H54 (cell line): Measurements from ENCODE around the gene DBR1.

Experiments used
- DNase-seq: peaks from one replicate; pipeline ENCODE4 v3.0.0; 2011; ENCODE audit warnings: low spot score, mixed read lengths; ENCODE audit not compliant: insufficient read length
- FAIRE-seq: peaks from 3 replicates; lab custom pipeline; 2011; peaks lifted over from hg19 to GRCh38; lab: Jason Lieb, UNC
- POLR2A ChIP-seq: IDR thresholded peaks from 2 replicates; pipeline ENCODE4 v1.6.1; 2011; ENCODE audit warnings: low read depth, mild to moderate bottlenecking, low read length

DBR1 gene

DNA sequence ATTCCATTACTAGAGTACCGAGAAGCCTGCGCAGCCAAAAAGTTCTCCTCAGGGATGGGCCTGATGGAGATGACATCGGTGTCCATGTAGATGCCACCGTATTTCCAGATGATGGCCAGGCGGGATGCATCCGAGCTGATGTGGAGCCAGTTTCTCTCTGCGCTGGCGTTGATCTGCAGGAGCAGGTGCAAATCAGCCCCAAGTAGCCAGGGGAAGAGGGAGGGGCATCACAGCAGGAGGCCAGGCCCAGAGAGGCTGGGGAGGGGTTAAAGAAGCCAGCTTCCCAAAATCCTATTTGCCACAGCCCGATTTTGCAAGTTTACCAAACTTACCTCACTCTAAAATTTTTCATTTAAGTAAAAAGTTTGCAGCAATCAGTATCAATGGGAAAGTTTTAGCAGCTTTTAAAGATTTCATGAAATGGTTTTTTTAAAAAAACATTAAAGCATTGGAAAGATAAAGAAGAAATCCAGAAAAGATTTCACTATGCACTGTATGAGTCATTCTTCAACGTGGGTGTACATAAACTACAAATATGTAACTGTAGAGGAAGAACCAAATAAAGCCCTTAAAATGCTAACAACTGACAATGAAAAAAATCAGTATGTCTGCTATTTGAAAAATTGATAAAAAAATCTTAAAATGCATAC lies 49.9 kb downstream of the DBR1 start:
- DNase-seq (no peak), FAIRE-seq (no peak)

DNA sequence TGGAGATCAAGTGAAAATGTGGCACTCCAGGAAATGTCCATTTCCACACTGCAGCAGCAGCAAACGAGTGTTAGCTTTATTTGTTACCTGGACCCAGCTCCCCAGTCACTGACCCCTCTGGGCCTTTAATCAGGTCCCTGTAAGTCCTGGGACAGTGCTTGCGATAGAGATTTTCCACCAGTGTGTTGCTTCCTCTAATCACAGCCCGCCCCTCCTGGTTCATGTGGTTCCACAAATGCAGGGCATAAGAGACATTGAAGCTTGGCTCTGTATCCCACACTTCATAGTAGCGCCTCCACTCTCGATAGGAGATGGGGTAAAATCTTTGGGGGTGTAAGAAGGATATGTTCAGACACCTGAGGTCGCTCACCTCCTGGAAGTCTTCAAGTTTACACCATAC lies 50.5 kb downstream of the DBR1 start:
- TF ChIP-seq POLR2A = no peak
- FAIRE-seq (no peak), DNase-seq (no peak)

More for the DNA sequence above, 49.9 kb downstream of the DBR1 start:
- no peak for TF ChIP-seq POLR2A

DNA sequence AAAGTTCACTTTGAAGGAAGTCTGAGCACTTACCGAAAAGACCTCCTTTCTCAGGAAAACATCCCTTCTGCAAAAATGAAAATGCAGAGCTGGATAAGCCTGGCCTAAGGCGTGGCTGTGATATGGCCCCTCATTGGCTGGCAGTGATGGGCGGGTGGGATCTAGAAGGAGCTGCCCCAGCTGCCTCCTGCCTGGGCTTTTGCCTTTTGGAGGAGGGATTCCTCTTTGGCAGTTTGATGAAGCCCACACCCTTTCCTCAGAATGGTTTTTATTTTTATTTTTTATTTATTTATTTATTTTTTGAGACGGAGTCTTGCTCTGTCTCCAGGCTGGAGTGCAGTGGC lies 55.3 kb downstream of the DBR1 start:
- TF ChIP-seq POLR2A = no peak
- DNase-seq = peak; percentile 17
- FAIRE-seq = no peak

DNA sequence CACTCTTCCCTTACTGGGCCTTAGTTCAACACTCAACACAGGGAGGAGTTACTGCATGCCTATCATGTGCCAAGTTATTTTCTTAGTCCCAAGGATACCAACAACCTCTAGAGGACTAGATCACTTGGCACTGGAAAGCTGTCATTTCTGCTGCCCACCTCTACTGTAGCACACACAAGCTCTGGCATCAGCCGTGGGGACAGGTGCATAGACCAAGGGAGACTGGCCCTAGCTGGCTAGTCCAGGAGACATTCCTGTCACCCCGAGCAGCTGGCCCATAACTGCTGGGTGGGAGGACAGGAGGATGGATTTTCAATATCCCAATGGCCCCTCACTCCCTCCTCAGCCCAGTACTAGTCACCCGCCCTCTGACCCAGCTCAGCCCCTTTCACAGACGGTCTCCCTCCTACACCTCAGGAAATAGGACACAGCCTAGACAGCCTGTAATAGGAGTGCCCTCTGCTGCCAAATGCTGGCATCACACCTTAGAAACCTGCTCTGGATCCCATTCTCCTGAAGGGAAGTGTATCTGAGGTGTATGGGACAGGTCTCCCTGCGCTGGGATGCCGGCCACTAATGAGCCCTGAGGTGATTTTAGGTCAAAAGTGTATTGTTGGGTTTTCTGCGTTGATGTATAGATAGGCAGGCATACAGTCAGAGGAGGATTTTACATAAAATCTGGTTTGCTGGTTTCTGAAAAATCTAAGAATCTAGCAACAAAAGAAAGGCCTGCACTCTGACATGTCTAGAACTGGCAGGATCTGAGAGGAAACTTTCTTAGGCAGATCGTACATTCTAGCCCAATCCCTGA lies 55.9 kb downstream of the DBR1 start:
- TF ChIP-seq POLR2A = no peak
- DNase-seq (peak; percentile 48), FAIRE-seq (peak; percentile 66)

DNA sequence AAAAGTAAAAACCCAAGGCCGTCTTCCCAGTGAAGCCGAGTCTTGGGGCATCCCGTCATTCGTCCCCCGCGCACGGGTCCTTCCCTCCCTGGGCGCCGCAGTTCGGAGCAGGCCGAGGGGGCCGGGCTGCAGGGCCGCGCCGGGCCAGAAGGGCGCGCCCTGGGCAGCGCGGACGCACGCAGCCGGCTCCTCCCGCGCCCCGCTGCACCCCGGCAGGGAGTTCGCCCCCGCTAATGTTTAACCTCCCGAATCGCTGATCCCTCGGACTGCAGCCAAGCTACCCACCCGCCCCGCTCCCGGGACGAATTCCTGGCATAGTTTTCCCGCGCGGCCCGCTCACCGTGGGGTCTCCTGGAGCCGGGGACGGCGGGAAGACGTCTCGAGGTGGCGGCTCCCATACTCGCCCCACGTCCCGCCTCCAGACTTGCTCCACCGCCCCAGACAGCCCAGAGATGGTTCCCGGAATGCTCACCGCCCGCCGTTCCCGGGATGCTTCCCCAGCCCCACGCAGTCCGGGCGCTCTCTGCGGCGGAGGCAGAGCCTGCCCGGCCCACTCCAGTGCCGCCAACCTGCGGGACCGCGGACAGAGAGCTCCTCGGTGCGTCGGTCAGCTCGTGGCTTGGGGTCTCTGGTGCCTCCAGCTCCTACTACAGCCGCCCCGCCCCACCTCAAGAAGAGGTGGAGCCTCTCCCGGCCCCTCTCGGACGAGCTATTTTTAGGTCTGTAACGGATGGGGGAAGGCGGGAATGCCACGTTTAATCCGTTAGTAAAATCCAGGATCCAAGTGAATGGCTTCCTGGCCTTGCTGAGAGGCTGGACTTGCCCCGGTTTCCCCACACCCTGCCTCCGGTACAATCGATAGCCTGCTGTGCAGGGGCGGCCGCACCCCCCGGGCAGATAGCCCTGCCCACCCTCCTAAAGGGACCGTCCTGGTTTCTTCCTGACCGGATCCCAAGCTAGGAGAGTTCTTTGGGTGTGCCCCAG lies 59.4 kb downstream of the DBR1 start, which contains the start of gene DZIP1L:
Gene DZIP1L, minus strand, starts transcription at position 621 of the 984 bp plus-strand sequence. CDS start 11,637 bp downstream, outside the sequence.
- DNase-seq (peak; percentile 68), FAIRE-seq (no peak)
- TF ChIP-seq POLR2A = peak; percentile 81

DNA sequence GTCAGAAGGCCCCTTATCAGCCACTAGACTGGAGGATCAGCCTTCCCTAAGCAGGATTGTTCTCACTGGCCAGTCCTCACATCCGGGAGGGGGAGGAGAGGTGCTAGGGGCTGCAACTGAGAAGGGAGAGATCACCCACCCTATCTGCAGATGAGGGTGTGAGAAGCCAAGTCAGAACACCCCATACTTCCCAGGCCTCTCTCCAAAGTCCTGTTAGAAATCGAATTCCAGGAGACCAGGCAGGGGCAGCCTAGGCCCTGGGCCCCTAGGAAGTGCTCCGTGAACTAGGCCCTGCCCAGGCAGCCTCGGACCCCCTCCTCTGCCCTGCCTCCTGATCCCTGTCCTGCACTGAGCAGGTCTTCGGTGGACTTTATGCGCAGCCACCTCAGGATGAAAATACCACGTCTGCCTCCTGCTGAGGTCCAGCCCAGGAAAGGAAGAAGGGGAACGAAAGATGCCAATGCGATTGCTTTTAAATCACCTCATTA lies 60.2 kb downstream of the DBR1 start:
- peak; percentile 15 for DNase-seq
- no peak for TF ChIP-seq POLR2A
- FAIRE-seq = no peak

DNA sequence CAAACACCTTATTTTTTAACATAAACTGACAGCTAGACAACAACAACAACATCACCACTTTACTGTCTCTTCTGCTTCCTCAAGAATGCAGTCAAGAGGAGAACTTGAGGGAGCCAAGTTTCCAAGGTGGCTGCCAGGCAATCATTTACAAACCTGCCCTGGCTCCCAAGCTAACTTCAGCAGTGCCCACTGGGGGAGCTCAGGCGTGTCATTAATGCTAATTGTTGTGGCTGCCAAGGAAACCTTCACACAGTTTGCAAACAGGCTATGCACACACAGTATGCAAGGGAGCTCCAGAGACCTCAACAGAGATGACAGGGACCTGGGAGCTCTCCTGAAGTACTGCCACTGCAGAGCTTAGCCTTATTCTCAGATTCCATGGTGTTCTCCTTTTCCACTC lies 61.4 kb downstream of the DBR1 start:
- no peak for FAIRE-seq
- no peak for DNase-seq
- no peak for TF ChIP-seq POLR2A

DNA sequence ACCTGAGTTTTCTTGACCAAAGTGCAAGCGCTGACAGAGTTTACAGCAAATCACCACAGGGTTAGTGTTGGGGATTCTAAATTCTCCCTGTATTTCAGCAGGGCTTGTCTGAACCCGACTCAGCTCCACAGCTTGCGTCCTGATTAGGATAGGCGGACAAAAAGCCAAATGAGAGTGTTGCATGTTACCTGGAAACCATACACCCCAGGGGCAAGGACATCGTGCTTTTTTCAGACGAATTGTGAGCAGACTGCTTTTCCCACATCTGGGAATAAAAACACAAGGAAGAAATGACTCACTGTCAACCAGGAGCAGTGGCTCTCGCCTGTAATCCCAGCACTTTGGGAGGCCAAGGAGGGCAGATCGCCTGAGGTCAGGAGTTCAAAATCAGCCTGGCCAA lies 62.4 kb downstream of the DBR1 start:
- DNase-seq (no peak), FAIRE-seq (no peak)
- no peak for TF ChIP-seq POLR2A
